Spleen (tissue), 11 donors: Measurements from ENCODE around the gene SMAD2. TPM values are rescaled to one million over a fixed set of nuclear protein-coding genes. Genes with fewer than 3 reads are reported as not detected.

ENCODE experiments used
- DNase-seq: peaks from one replicate; pipeline ENCODE4 v3.0.0-alpha.2; 2020
- H3K27ac ChIP-seq, 8 donors: fragments of 200-600 bp; sonication (generic) in 7 of 8; 1 replicate in 4 of 8; 2 replicates in 4 of 8; pipeline versions ENCODE4 v1.5.0 to v1.8.0; 2016 to 2021; ENCODE audit warnings: inconsistent platforms in 4 of 8, mild to moderate bottlenecking in 4 of 8, moderate library complexity in 1 of 8
- H3K27me3 ChIP-seq, 7 donors: fragments of 200-600 bp; sonication (generic) in 6 of 7; replicated peaks in 1 of 7; 1 replicate in 4 of 7; 2 replicates in 3 of 7; pipeline versions ENCODE4 v1.5.0 to v1.8.0; 2016 to 2021; ENCODE audit warnings: inconsistent platforms in 3 of 7, mild to moderate bottlenecking in 1 of 7
- H3K36me3 ChIP-seq, 6 donors: fragments of 200-600 bp; sonication (generic) in 5 of 6; 1 replicate in 4 of 6; 2 replicates in 2 of 6; pipeline versions ENCODE4 v1.5.0 to v1.8.0; 2016 to 2021; ENCODE audit warnings: inconsistent platforms in 2 of 6
- H3K4me1 ChIP-seq, 6 donors: fragments of 200-600 bp; sonication (generic) in 5 of 6; 1 replicate in 3 of 6; 2 replicates in 3 of 6; pipeline versions ENCODE4 v1.5.0 to v1.8.0; 2016 to 2021; ENCODE audit warnings: inconsistent platforms in 3 of 6
- H3K4me3 ChIP-seq, 8 donors: fragments of 200-600 bp; sonication (generic) in 7 of 8; 1 replicate in 4 of 8; 2 replicates in 4 of 8; pipeline versions ENCODE4 v1.5.0 to v1.8.0; 2016 to 2021; ENCODE audit warnings: inconsistent platforms in 4 of 8, mild to moderate bottlenecking in 4 of 8, moderate library complexity in 2 of 8
- H3K9me3 ChIP-seq, 8 donors: fragments of 200-600 bp; sonication (generic) in 7 of 8; 1 replicate in 4 of 8; 2 replicates in 4 of 8; pipeline versions ENCODE4 v1.5.0 to v1.8.0; 2016 to 2021; ENCODE audit warnings: inconsistent platforms in 4 of 8
- CTCF ChIP-seq, 11 experiments: fragments of 200-600 bp in 7 of 11; fragments of 450-650 bp in 4 of 11; sonication (generic) in 4 of 11; IDR thresholded peaks in 8 of 11; conservative IDR thresholded peaks in 3 of 11; 1 replicate in 7 of 11; 2 replicates in 4 of 11; pipeline versions ENCODE4 v1.4.0 to v1.8.0; 2016 to 2021; ENCODE audit warnings: antibody characterized with exemption in 11 of 11, inconsistent platforms in 4 of 11, mild to moderate bottlenecking in 1 of 11
- POLR2A ChIP-seq, 3 donors: fragments of 450-650 bp; IDR thresholded peaks; one replicate each; pipeline ENCODE4 v1.5.1; 2017; ENCODE audit warnings: antibody characterized with exemption in 3 of 3, mild to moderate bottlenecking in 1 of 3
- POLR2AphosphoS5 ChIP-seq, 3 donors: sonication (generic); formaldehyde crosslinking; IDR thresholded peaks; one replicate each; pipeline ENCODE4 v1.5.1; 2017; ENCODE audit warnings: antibody characterized with exemption in 3 of 3
- WGBS, 5 donors: extraction: QIAGEN DNeasy Blood & Tissue Kit in 3 of 5; methylation state at CpG; one replicate each; pipeline versions ENCODE4 v1.1.5 to v1.1.7; 2013 to 2018; 5-methylcytosine and 5-hydroxymethylcytosine counted together
- intact Hi-C: fragments of 100-400 bp; cut with DNase I; formaldehyde crosslinking; loops from one replicate; pipeline ENCODE4 v1.15.0; 2023; ENCODE audit warnings: low total_unique reads
- polyA plus RNA-seq, 3 donors: library from polyadenylated mRNA; stranded (reverse); fragments of 200-250 nt; gene quantifications; one replicate each; pipeline ENCODE4 v1.2.1, GENCODE V29; 2013
- total RNA-seq, 7 donors: library from RNA; depleted of rRNA in 3 of 7; stranded (reverse); fragments of >200 nt in 3 of 7; fragmentation: NEBNext Ultra II Directional in 4 of 7; extraction: Animal tissue kit (Norgen Biotek cat#: 25700) in 4 of 7; gene quantifications; one replicate each; pipeline versions ENCODE4 v1.1.0 to v1.2.1, GENCODE V29; 2016 to 2021
- donor health status: healthy with polysubstance abuse.
- donor health status: DM: no; HTN: no; CAD: no; lungs with moderate emphysema.
- donor health status: DM: no; HTN: no; CAD: no.
- donor health status: Bipolar disorder and iron deficiency.
- donor health status: healthy.
- donor health status: DM: no; HTN: no; CAD: no.
- donor health status: DM: yes; HTN: yes; CAD: no.

Gene SMAD2
- total and polyA plus RNA-seq, 10 donors: 13.2 to 162 (median 94.0) TPM

GRCh38 chr18:47887227-47887626 is 43.2 kb downstream of the SMAD2 start:
- no peak overlapping the region for H3K4me3 ChIP-seq
- 89 to 97% (median 89%) methylated on average over 4 of the region's 4 CpGs for WGBS, 5 donors
- H3K36me3 ChIP-seq: peaks cover 0 to 82% (median 8%) of the 10 kb centered on the region in 6 donors
- no peaks in the 10 kb centered on the region for H3K9me3 ChIP-seq
- intact Hi-C loops: loop anchor here (10.0 kb wide), 1 partner anchor 982 kb away; no protein-coding TSS in a partner anchor
- TF ChIP-seq POLR2AphosphoS5 (IDR thresholded peaks at IDR 0.05): no peak
- no peak for TF ChIP-seq POLR2A (IDR thresholded peaks at IDR 0.05)
- no peak for TF ChIP-seq CTCF (IDR thresholded peaks at IDR 0.05 in 8 of 11, conservative IDR thresholded peaks at IDR 0.05 in 3 of 11)
- no peaks in the 10 kb centered on the region for H3K27me3 ChIP-seq
- DNase-seq: no peak
- H3K27ac ChIP-seq: no peak overlapping the region
- H3K4me1 ChIP-seq: peaks cover 0 to 4% (median 0%) of the 10 kb centered on the region in 6 donors

GRCh38 chr18:47883771-47884413 is 46.6 kb downstream of the SMAD2 start:
- Histone ChIP-seq H3K27me3 (no peaks in the 10 kb centered on the region), H3K27ac (no peak overlapping the region), H3K4me3 (no peak overlapping the region), H3K4me1 (peaks cover 0 to 4% (median 0%) of the 10 kb centered on the region in 6 donors), H3K9me3 (no peaks in the 10 kb centered on the region), H3K36me3 (peaks cover 0 to 77% (median 13%) of the 10 kb centered on the region in 6 donors)
- intact Hi-C loops: loop anchor here (10.0 kb wide), 1 partner anchor 979 kb away; no protein-coding TSS in a partner anchor
- no peak for DNase-seq
- 68 to 78% (median 71%) methylated on average over 3 of the region's 3 CpGs for WGBS, 5 donors
- TF ChIP-seq CTCF (IDR thresholded peaks at IDR 0.05 in 8 of 11, conservative IDR thresholded peaks at IDR 0.05 in 3 of 11): no peak
- TF ChIP-seq POLR2AphosphoS5 (IDR thresholded peaks at IDR 0.05): no peak
- no peak for TF ChIP-seq POLR2A (IDR thresholded peaks at IDR 0.05)

- no peak for DNase-seq
- Histone ChIP-seq H3K36me3 (peaks cover 0 to 73% (median 13%) of the 10 kb centered on the region in 6 donors), H3K27ac (no peak overlapping the region), H3K27me3 (no peaks in the 10 kb centered on the region), H3K4me3 (no peak overlapping the region), H3K9me3 (no peaks in the 10 kb centered on the region), H3K4me1 (peaks cover 0 to 3% (median 0%) of the 10 kb centered on the region in 6 donors)
- 98 to 100% (median 100%) methylated on average over 1 of the region's 1 CpG for WGBS, 5 donors
- intact Hi-C loops: loop anchor here (10.0 kb wide), 1 partner anchor 978 kb away; no protein-coding TSS in a partner anchor
- TF ChIP-seq POLR2AphosphoS5 (IDR thresholded peaks at IDR 0.05): no peak
- TF ChIP-seq CTCF (IDR thresholded peaks at IDR 0.05 in 8 of 11, conservative IDR thresholded peaks at IDR 0.05 in 3 of 11): no peak
Measured at GRCh38 chr18:47882641-47883040, 47.8 kb downstream of the SMAD2 start.

- intact Hi-C loops: loop anchor here (10.0 kb wide), 1 partner anchor 977 kb away; no protein-coding TSS in a partner anchor
- peaks cover 0 to 3% (median 0%) of the 10 kb centered on the region in 6 donors for H3K4me1 ChIP-seq
- 91 to 99% (median 93%) methylated on average over 7 of the region's 7 CpGs for WGBS, 5 donors
- TF ChIP-seq POLR2AphosphoS5 (IDR thresholded peaks at IDR 0.05): no peak
- no peak for TF ChIP-seq CTCF (IDR thresholded peaks at IDR 0.05 in 8 of 11, conservative IDR thresholded peaks at IDR 0.05 in 3 of 11)
- TF ChIP-seq POLR2A (IDR thresholded peaks at IDR 0.05): no peak
- no peaks in the 10 kb centered on the region for H3K9me3 ChIP-seq
- H3K36me3 ChIP-seq: peaks cover 0 to 67% (median 13%) of the 10 kb centered on the region in 6 donors
- H3K27me3 ChIP-seq: no peaks in the 10 kb centered on the region
- no peak for DNase-seq
- H3K27ac ChIP-seq: no peak overlapping the region
- H3K4me3 ChIP-seq: no peak overlapping the region
Measured at GRCh38 chr18:47881752-47882455, 48.6 kb downstream of the SMAD2 start.
